22Rv1 (cell line): Measurements from ENCODE around the gene ABCA13.

Experiments
- CTCF ChIP-seq: fragments of 450-650 bp; IDR thresholded peaks from 2 replicates; pipeline ENCODE4 v1.5.1; 2017; ENCODE audit warnings: mild to moderate bottlenecking
- ZFX ChIP-seq: fragments of 450-650 bp; IDR thresholded peaks from 2 replicates; pipeline ENCODE4 v1.6.1; 2017; ENCODE audit warnings: antibody characterized with exemption, borderline replicate concordance

GRCh38 chr7:48213226-48213625 is 42.0 kb downstream of the ABCA13 start:
- TF ChIP-seq CTCF (no peak), ZFX (no peak)
